Neural cell (in vitro differentiated cells): ENCODE measurements around the gene THUMPD3. TPM values are rescaled to one million over a fixed set of nuclear protein-coding genes. Genes with fewer than 3 reads are reported as not detected.

Source experiments
- H2AFZ ChIP-seq: fragments of 200-600, 300-800 bp; sonication (generic), shearing (Covaris generic); 2 replicates; pipeline ENCODE4 v1.6.0; 2014; ENCODE audit warnings: low read depth, mild to moderate bottlenecking, antibody characterized with exemption, low read length, moderate library complexity
- H3F3A ChIP-seq: fragments of 200-600 bp; shearing (Covaris generic); 2 replicates; pipeline ENCODE4 v1.6.1; 2016; ENCODE audit warnings: mild to moderate bottlenecking, moderate library complexity, mixed read lengths, antibody characterized with exemption, low read length; ENCODE audit not compliant: insufficient read depth, poor library complexity, severe bottlenecking
- H3K27ac ChIP-seq: fragments of 200-600, 300-800 bp; sonication (generic), shearing (Covaris generic); 2 replicates; pipeline ENCODE4 v1.5.1; 2014; ENCODE audit warnings: mild to moderate bottlenecking, low read length, moderate library complexity
- H3K27me3 ChIP-seq: fragments of 300-800, 200-600 bp; sonication (generic), shearing (Covaris generic); 2 replicates; pipeline ENCODE4 v1.6.0; 2014; ENCODE audit warnings: mild to moderate bottlenecking, low read depth, low read length, moderate library complexity; ENCODE audit not compliant: insufficient read depth
- H3K36me3 ChIP-seq: fragments of 300-800, 200-600 bp; sonication (generic), shearing (Covaris generic); 2 replicates; pipeline ENCODE4 v1.5.1; 2014; ENCODE audit warnings: mild to moderate bottlenecking, antibody characterized with exemption, low read length, moderate library complexity; ENCODE audit not compliant: insufficient read depth
- H3K4me2 ChIP-seq: fragments of 300-800, 200-600 bp; sonication (generic), shearing (Covaris generic); 2 replicates; pipeline ENCODE4 v1.6.0; 2014; ENCODE audit warnings: mild to moderate bottlenecking, low read length
- H3K4me3 ChIP-seq: fragments of 300-800, 200-600 bp; sonication (generic), shearing (Covaris generic); 2 replicates; pipeline ENCODE4 v1.5.1; 2014; ENCODE audit warnings: mild to moderate bottlenecking, low read length, moderate library complexity
- H3K79me2 ChIP-seq: fragments of 200-600 bp; shearing (Covaris generic); replicated peaks from 2 replicates; pipeline ENCODE4 v1.6.0; 2014; ENCODE audit warnings: mild to moderate bottlenecking, low read length, moderate library complexity; ENCODE audit not compliant: insufficient read depth
- H3K9ac ChIP-seq: fragments of 300-800, 200-600 bp; sonication (generic), shearing (Covaris generic); 2 replicates; pipeline ENCODE4 v1.6.1; 2016; ENCODE audit warnings: mild to moderate bottlenecking, low read length, mixed read lengths
- H3K9me2 ChIP-seq: fragments of 200-600 bp; shearing (Covaris generic); 2 replicates; pipeline ENCODE4 v1.6.1; 2016; ENCODE audit warnings: mild to moderate bottlenecking, low read length, mixed read lengths; ENCODE audit not compliant: insufficient read depth
- H3K9me3 ChIP-seq: fragments of 200-600, 300-800 bp; sonication (generic), shearing (Covaris generic); 2 replicates; pipeline ENCODE4 v1.6.1; 2016; ENCODE audit warnings: mild to moderate bottlenecking, mixed run types, low read length, moderate library complexity, mixed read lengths
- H4K20me1 ChIP-seq: fragments of 200-600 bp; shearing (Covaris generic); 2 replicates; pipeline ENCODE4 v1.6.1; 2016; ENCODE audit warnings: mild to moderate bottlenecking, mixed run types; ENCODE audit not compliant: insufficient read depth
- EZH2 ChIP-seq: fragments of 200-600, 300-800 bp; shearing (Covaris generic), sonication (generic); IDR thresholded peaks from 2 replicates; pipeline ENCODE4 v1.6.1; 2014; ENCODE audit warnings: antibody characterized with exemption, low read length, borderline replicate concordance, mild to moderate bottlenecking; ENCODE audit not compliant: insufficient read depth, poor library complexity, severe bottlenecking
- MXI1 ChIP-seq: fragments of 450-650 bp; conservative IDR thresholded peaks from 2 replicates; pipeline ENCODE4 v1.6.1; 2014; ENCODE audit warnings: antibody characterized with exemption, mild to moderate bottlenecking; ENCODE audit not compliant: poor library complexity, severe bottlenecking
- POLR2AphosphoS5 ChIP-seq: IDR thresholded peaks from 2 replicates; pipeline ENCODE4 v1.6.1; 2012
- RAD21 ChIP-seq: fragments of 450-650 bp; conservative IDR thresholded peaks from 2 replicates; pipeline ENCODE4 v1.6.1; 2014; ENCODE audit warnings: antibody characterized with exemption, mild to moderate bottlenecking, moderate library complexity
- SMC3 ChIP-seq: fragments of 450-650 bp; conservative IDR thresholded peaks from 2 replicates; pipeline ENCODE4 v1.6.1; 2014; ENCODE audit warnings: antibody characterized with exemption, mild to moderate bottlenecking, moderate library complexity; ENCODE audit not compliant: poor library complexity
- TAF1 ChIP-seq: IDR thresholded peaks from 2 replicates; pipeline ENCODE4 v1.6.1; 2012; ENCODE audit warnings: low read depth
- polyA plus RNA-seq: library from polyadenylated mRNA; depleted of rRNA; stranded (reverse); fragments of >200 nt; gene quantifications from 2 replicates; pipeline ENCODE4 v1.2.3, GENCODE V29; 2014
- TF ChIP-seq, protein P1 (sequence below): fragments of 450-650 bp; IDR thresholded peaks from 2 replicates; pipeline ENCODE4 v1.5.1; 2014; ENCODE audit warnings: antibody characterized with exemption, mild to moderate bottlenecking, moderate library complexity; ENCODE audit not compliant: poor library complexity, severe bottlenecking
- TF ChIP-seq, protein P2 (sequence below): IDR thresholded peaks from 2 replicates; pipeline ENCODE4 v1.6.1; 2012; ENCODE audit warnings: borderline replicate concordance

The THUMPD3 gene
- polyA plus RNA-seq, 1 donor from 2014 or later, result 32.6 TPM

GRCh38 chr3:9380014-9380413 lies 17.2 kb downstream of the THUMPD3 start:
- TF ChIP-seq MXI1 (no peak), SMC3 (no peak)
- TF ChIP-seq, protein P1, sequence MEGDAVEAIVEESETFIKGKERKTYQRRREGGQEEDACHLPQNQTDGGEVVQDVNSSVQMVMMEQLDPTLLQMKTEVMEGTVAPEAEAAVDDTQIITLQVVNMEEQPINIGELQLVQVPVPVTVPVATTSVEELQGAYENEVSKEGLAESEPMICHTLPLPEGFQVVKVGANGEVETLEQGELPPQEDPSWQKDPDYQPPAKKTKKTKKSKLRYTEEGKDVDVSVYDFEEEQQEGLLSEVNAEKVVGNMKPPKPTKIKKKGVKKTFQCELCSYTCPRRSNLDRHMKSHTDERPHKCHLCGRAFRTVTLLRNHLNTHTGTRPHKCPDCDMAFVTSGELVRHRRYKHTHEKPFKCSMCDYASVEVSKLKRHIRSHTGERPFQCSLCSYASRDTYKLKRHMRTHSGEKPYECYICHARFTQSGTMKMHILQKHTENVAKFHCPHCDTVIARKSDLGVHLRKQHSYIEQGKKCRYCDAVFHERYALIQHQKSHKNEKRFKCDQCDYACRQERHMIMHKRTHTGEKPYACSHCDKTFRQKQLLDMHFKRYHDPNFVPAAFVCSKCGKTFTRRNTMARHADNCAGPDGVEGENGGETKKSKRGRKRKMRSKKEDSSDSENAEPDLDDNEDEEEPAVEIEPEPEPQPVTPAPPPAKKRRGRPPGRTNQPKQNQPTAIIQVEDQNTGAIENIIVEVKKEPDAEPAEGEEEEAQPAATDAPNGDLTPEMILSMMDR, result no peak
- TF ChIP-seq, protein P2, sequence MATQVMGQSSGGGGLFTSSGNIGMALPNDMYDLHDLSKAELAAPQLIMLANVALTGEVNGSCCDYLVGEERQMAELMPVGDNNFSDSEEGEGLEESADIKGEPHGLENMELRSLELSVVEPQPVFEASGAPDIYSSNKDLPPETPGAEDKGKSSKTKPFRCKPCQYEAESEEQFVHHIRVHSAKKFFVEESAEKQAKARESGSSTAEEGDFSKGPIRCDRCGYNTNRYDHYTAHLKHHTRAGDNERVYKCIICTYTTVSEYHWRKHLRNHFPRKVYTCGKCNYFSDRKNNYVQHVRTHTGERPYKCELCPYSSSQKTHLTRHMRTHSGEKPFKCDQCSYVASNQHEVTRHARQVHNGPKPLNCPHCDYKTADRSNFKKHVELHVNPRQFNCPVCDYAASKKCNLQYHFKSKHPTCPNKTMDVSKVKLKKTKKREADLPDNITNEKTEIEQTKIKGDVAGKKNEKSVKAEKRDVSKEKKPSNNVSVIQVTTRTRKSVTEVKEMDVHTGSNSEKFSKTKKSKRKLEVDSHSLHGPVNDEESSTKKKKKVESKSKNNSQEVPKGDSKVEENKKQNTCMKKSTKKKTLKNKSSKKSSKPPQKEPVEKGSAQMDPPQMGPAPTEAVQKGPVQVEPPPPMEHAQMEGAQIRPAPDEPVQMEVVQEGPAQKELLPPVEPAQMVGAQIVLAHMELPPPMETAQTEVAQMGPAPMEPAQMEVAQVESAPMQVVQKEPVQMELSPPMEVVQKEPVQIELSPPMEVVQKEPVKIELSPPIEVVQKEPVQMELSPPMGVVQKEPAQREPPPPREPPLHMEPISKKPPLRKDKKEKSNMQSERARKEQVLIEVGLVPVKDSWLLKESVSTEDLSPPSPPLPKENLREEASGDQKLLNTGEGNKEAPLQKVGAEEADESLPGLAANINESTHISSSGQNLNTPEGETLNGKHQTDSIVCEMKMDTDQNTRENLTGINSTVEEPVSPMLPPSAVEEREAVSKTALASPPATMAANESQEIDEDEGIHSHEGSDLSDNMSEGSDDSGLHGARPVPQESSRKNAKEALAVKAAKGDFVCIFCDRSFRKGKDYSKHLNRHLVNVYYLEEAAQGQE, result no peak
- no peaks in the 10 kb centered on the region for H4K20me1 ChIP-seq
- H3K36me3 ChIP-seq, result peaks cover 10% of the 10 kb centered on the region
- H3K79me2 ChIP-seq, result no peaks in the 10 kb centered on the region
- no peak overlapping the region for H3K4me3 ChIP-seq
- no peaks in the 10 kb centered on the region for H3F3A ChIP-seq
- no peaks in the 10 kb centered on the region for H3K27me3 ChIP-seq
- no peak overlapping the region for H3K4me2 ChIP-seq
- no peak overlapping the region for H3K9ac ChIP-seq
- no peaks in the 10 kb centered on the region for H3K9me3 ChIP-seq
- H3K27ac ChIP-seq, result no peak overlapping the region
- no peaks in the 10 kb centered on the region for H3K9me2 ChIP-seq
- H2AFZ ChIP-seq, result no peak overlapping the region

DNA sequence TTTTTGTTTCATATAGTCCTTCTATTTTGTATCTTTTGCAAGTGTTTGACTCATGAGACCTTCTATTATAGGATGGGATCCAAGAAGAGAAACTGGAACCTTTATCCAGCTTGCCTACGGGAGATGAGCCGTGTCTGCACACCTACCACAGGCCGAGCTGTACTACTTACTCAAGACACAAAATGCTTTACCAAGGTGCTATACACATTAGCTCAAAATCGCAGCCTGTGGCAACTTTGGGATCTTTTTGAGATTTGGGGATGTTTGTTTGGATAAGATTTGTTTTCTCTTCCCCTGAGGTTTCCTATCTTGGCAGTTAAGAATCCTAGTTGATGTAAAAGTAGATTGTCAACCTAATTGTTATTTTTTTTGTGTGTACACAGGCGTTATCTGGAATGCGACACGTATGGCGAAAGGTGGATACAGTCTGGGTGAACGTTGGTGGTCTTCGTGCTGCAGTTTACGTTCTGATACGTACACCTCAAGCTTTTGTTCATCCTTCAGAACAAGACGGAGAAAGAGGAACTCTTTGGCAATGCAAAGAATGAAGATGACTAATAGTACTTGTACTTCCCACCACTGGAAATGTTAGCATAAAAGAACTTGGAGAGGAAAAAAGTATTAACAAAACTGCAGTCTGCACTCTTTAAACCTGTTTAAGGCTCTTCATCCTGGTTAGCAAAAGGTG lies 21.4 kb downstream of the THUMPD3 start:
- no peak overlapping the region for H3K4me3 ChIP-seq
- H3K36me3 ChIP-seq, result peaks cover 13% of the 10 kb centered on the region
- H3K9me2 ChIP-seq, result no peaks in the 10 kb centered on the region
- peaks cover 10% of the 10 kb centered on the region for H3K79me2 ChIP-seq
- no peak overlapping the region for H3K4me2 ChIP-seq
- H3K27ac ChIP-seq, result no peak overlapping the region
- no peaks in the 10 kb centered on the region for H4K20me1 ChIP-seq
- no peaks in the 10 kb centered on the region for H3K27me3 ChIP-seq
- no peaks in the 10 kb centered on the region for H3F3A ChIP-seq
- H2AFZ ChIP-seq, result no peak overlapping the region
- TF ChIP-seq MXI1 (no peak), RAD21 (no peak), POLR2AphosphoS5 (no peak), SMC3 (no peak), EZH2 (no peak), TAF1 (no peak)
- TF ChIP-seq, protein P2, result no peak
- no peak overlapping the region for H3K9ac ChIP-seq
- H3K9me3 ChIP-seq, result no peaks in the 10 kb centered on the region
